Heart left ventricle (tissue), 13 donors: ENCODE data around the gene SWAP70.

ENCODE experiments used
- POLR2A ChIP-seq, 2 donors: fragments of 450-650 bp; IDR thresholded peaks; one replicate each; pipeline ENCODE4 v1.6.1; 2017; ENCODE audit warnings: antibody characterized with exemption in 2 of 2, mild to moderate bottlenecking in 2 of 2, moderate library complexity in 2 of 2
- TF ChIP-seq, protein P1 (sequence below), 12 donors: fragments of 200-600 bp; sonication (generic) in 4 of 12; IDR thresholded peaks; one replicate each; pipeline versions ENCODE4 v1.5.0 to v1.8.0; 2018 to 2022; ENCODE audit warnings: antibody characterized with exemption in 12 of 12, mild to moderate bottlenecking in 5 of 12
- donor health status: ischemic (EF 13 %, LVEDD 7.1; RV severe dilation, severe dysfunction).
- donor health status: DM: no; HTN: yes; CAD: no.
- donor health status: DM: no; HTN: no; CAD: no.
- donor health status: ischemic (EF 25% LVEDD 6.9; RV normal size, moderate dysfunction).
- donor health status: ischemic (EF 25% LVEDD 5.7; RV mildly dilated, moderate dysfunction).
- donor health status: ischemic (EF 35%, LVEDD 5.7; RV mildly dilated, moderate dysfunction).
- donor health status: nonischemic (EF 11% LVEDD 7.7; RV severe dilation, severe dysfunction).
- donor health status: DM: yes; HTN: yes; CAD: no.
- donor health status: PGD.
- donor health status: ischemic (EF 29% LVEDD 5.4; RV normal size, mild dysfunction).
- donor health status: nonischemic (EF 23%, LVEDD 6.1; RV moderate dilation, normal function).

DNA sequence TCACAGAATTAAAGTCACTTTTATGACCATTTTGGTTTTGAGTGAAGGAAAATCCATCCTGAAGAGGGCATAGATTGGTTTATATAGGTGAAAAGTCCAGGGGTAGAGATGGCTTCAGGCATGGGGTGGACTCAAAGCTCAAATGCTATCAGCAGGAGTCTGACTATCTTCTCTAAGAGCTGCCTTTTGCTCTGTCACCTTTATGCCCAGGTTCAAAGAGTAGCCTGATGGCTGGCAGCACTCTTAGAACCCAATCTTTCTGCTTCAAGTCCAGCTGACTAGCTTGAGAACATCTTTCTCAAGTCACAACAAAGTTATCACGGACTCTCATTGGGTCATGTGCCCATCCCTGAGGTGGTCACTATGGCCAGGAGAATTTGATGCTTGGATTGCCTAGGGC is 27.2 kb upstream of the SWAP70 start:
- TF ChIP-seq, protein P1, sequence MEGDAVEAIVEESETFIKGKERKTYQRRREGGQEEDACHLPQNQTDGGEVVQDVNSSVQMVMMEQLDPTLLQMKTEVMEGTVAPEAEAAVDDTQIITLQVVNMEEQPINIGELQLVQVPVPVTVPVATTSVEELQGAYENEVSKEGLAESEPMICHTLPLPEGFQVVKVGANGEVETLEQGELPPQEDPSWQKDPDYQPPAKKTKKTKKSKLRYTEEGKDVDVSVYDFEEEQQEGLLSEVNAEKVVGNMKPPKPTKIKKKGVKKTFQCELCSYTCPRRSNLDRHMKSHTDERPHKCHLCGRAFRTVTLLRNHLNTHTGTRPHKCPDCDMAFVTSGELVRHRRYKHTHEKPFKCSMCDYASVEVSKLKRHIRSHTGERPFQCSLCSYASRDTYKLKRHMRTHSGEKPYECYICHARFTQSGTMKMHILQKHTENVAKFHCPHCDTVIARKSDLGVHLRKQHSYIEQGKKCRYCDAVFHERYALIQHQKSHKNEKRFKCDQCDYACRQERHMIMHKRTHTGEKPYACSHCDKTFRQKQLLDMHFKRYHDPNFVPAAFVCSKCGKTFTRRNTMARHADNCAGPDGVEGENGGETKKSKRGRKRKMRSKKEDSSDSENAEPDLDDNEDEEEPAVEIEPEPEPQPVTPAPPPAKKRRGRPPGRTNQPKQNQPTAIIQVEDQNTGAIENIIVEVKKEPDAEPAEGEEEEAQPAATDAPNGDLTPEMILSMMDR (IDR thresholded peaks at IDR 0.05), result no peak
- no peak for TF ChIP-seq POLR2A (IDR thresholded peaks at IDR 0.05)
